DOHH2 (cell line): ENCODE results near the gene SEMG2.
A peak's percentile ranks its signal among the peaks of the same experiment; 100 is the strongest.

Source experiments
- CTCF ChIP-seq: fragments of 200-600 bp; sonication (generic); IDR thresholded peaks from one replicate; pipeline ENCODE4 v1.5.1; 2014; ENCODE audit warnings: antibody characterized with exemption, mild to moderate bottlenecking, low read depth, low read length; ENCODE audit not compliant: poor library complexity, severe bottlenecking
- EZH2phosphoT487 ChIP-seq: fragments of 200-600 bp; sonication (generic); IDR thresholded peaks from 2 replicates; pipeline ENCODE4 v1.6.1; 2017; ENCODE audit warnings: borderline replicate concordance, mild to moderate bottlenecking, antibody characterized with exemption, low read length, moderate library complexity, mixed read lengths

DNA sequence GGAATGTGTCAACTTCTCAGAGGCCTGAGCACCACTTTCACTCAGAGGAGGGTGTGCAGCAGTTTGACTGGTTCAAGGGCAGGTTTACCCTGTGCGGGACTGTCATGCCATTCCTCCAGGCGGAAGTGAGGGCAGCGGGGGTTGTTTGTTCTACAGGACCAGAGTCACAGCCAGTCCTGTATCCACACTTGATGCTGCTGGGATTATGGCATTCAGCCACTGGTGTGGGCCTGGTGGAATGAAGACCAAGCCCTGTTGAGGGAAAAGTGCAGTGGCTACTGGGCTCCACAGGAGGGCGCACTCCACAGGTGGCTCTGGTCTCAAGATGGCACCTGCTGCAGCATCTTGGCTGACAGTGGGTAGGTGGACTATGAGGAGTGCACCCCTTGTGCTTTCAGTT, 14.8 kb downstream of the SEMG2 start:
- TF ChIP-seq CTCF (peak; percentile 62), EZH2phosphoT487 (no peak)
